ENCODE data around the gene KLF3. TPM values are rescaled to one million over a fixed set of nuclear protein-coding genes. Genes with fewer than 3 reads are reported as not detected.
"Not testable (repeated sequence)": the region's sequence is repeated elsewhere in the genome, so short reads cannot be mapped to it uniquely, and the experiment has no call there.

Gene KLF3
- total RNA-seq, 1 donor from 2014 or later = 40.8 TPM

- Histone ChIP-seq H4K20me1 (ENCODE audit: insufficient read depth, low read length) (no peaks in the 10 kb centered on the region), H3K36me3 (ENCODE audit: insufficient read depth, low read length) (no peaks in the 10 kb centered on the region), H3K9me3 (ENCODE audit: insufficient read depth, low read depth, low read length) (no peaks in the 10 kb centered on the region), H3K27ac (ENCODE audit: low read depth, low read length) (no peak overlapping the region), H3K4me3 (ENCODE audit: insufficient read depth, low read depth, low read length) (no peak overlapping the region), H3K79me2 (ENCODE audit: insufficient read depth, low read length) (no peaks in the 10 kb centered on the region), H2AFZ (ENCODE audit: low read depth, low read length) (no peak overlapping the region), H3K4me1 (ENCODE audit: insufficient read depth, low read length) (no peaks in the 10 kb centered on the region), H3K4me2 (ENCODE audit: low read length) (no peak overlapping the region), H3K27me3 (ENCODE audit: insufficient read depth, low read length) (no peaks in the 10 kb centered on the region), H3K9ac (ENCODE audit: low read length) (no peak overlapping the region)
- TF ChIP-seq CTCF (IDR thresholded peaks at IDR 0.05; ENCODE audit: insufficient read depth, low read depth, low read length) = no peak
- no peak for TF ChIP-seq EZH2 (IDR thresholded peaks at IDR 0.05; ENCODE audit: insufficient read depth, low read length)
- H3K4me1 Mint-ChIP-seq (ENCODE audit: low read depth, unreplicated experiment) = no peaks in the 10 kb centered on the region
- FAIRE-seq (no peak), DNase-seq (ENCODE audit: low read depth) (no peak)
- no peak overlapping the region for H3K4me3 Mint-ChIP-seq (ENCODE audit: unreplicated experiment)
- peaks cover 2% of the 10 kb centered on the region for H3K9me3 Mint-ChIP-seq (ENCODE audit: unreplicated experiment)
- no peak overlapping the region for H3K27ac Mint-ChIP-seq (ENCODE audit: unreplicated experiment)
- H3K36me3 Mint-ChIP-seq (ENCODE audit: low read depth, unreplicated experiment) = no peaks in the 10 kb centered on the region
- no peaks in the 10 kb centered on the region for H3K27me3 Mint-ChIP-seq (ENCODE audit: low read depth, unreplicated experiment)
Measured at GRCh38 chr4:38624311-38624710, 39.7 kb upstream of the KLF3 start.

GRCh38 chr4:38625508-38625907 is 38.5 kb upstream of the KLF3 start:
- Histone ChIP-seq H4K20me1 (ENCODE audit: insufficient read depth, low read length) (no peaks in the 10 kb centered on the region), H3K4me3 (ENCODE audit: insufficient read depth, low read depth, low read length) (no peak overlapping the region), H3K36me3 (ENCODE audit: insufficient read depth, low read length) (no peaks in the 10 kb centered on the region), H3K9ac (ENCODE audit: low read length) (no peak overlapping the region), H3K9me3 (ENCODE audit: insufficient read depth, low read depth, low read length) (no peaks in the 10 kb centered on the region), H3K4me1 (ENCODE audit: insufficient read depth, low read length) (no peaks in the 10 kb centered on the region), H3K4me2 (ENCODE audit: low read length) (no peak overlapping the region), H3K27me3 (ENCODE audit: insufficient read depth, low read length) (no peaks in the 10 kb centered on the region), H3K79me2 (ENCODE audit: insufficient read depth, low read length) (no peaks in the 10 kb centered on the region), H3K27ac (ENCODE audit: low read depth, low read length) (no peak overlapping the region), H2AFZ (ENCODE audit: low read depth, low read length) (no peak overlapping the region)
- no peaks in the 10 kb centered on the region for H3K36me3 Mint-ChIP-seq (ENCODE audit: low read depth, unreplicated experiment)
- FAIRE-seq (no peak), DNase-seq (ENCODE audit: low read depth) (no peak)
- no peaks in the 10 kb centered on the region for H3K27me3 Mint-ChIP-seq (ENCODE audit: low read depth, unreplicated experiment)
- no peak overlapping the region for H3K27ac Mint-ChIP-seq (ENCODE audit: unreplicated experiment)
- H3K4me1 Mint-ChIP-seq (ENCODE audit: low read depth, unreplicated experiment) = no peaks in the 10 kb centered on the region
- TF ChIP-seq EZH2 (IDR thresholded peaks at IDR 0.05; ENCODE audit: insufficient read depth, low read length) = no peak
- no peak for TF ChIP-seq CTCF (IDR thresholded peaks at IDR 0.05; ENCODE audit: insufficient read depth, low read depth, low read length)
- H3K9me3 Mint-ChIP-seq (ENCODE audit: unreplicated experiment) = peaks cover 2% of the 10 kb centered on the region
- no peak overlapping the region for H3K4me3 Mint-ChIP-seq (ENCODE audit: unreplicated experiment)

GRCh38 chr4:38626901-38627444 is 37.0 kb upstream of the KLF3 start:
- H2AFZ ChIP-seq (ENCODE audit: low read depth, low read length); H3K79me2 ChIP-seq (ENCODE audit: insufficient read depth, low read length); H3K9ac ChIP-seq (ENCODE audit: low read length); H3K4me1 Mint-ChIP-seq (ENCODE audit: low read depth, unreplicated experiment); H3K4me2 ChIP-seq (ENCODE audit: low read length); H3K27me3 ChIP-seq (ENCODE audit: insufficient read depth, low read length); H3K27ac Mint-ChIP-seq (ENCODE audit: unreplicated experiment); H3K36me3 Mint-ChIP-seq (ENCODE audit: low read depth, unreplicated experiment); H3K4me3 ChIP-seq (ENCODE audit: insufficient read depth, low read depth, low read length); H3K9me3 Mint-ChIP-seq (ENCODE audit: unreplicated experiment); H3K4me3 Mint-ChIP-seq (ENCODE audit: unreplicated experiment); H3K9me3 ChIP-seq (ENCODE audit: insufficient read depth, low read depth, low read length); H3K27ac ChIP-seq (ENCODE audit: low read depth, low read length); H4K20me1 ChIP-seq (ENCODE audit: insufficient read depth, low read length); H3K4me1 ChIP-seq (ENCODE audit: insufficient read depth, low read length); H3K27me3 Mint-ChIP-seq (ENCODE audit: low read depth, unreplicated experiment); DNase-seq (ENCODE audit: low read depth); FAIRE-seq; H3K36me3 ChIP-seq (ENCODE audit: insufficient read depth, low read length): not testable (repeated sequence)

Measured in astrocyte (in vitro differentiated cells and primary cell).